ENCODE data around the gene EMC10.

Gene EMC10

GRCh38 chr19:50532952-50533351 is 56.6 kb downstream of the EMC10 start:
- TF ChIP-seq TAF1 (IDR thresholded peaks at IDR 0.05; ENCODE audit: borderline replicate concordance, insufficient read depth, low read length) (no peak), POLR2AphosphoS5 (IDR thresholded peaks at IDR 0.05; ENCODE audit: low read depth, low read length) (no peak), REST (IDR thresholded peaks at IDR 0.05; ENCODE audit: insufficient read depth in 1 of 2, low read depth in 2 of 2, low read length in 2 of 2) (no peak), FOXP2 (optimal IDR thresholded peaks at IDR 0.05; ENCODE audit: borderline replicate concordance, extremely low read depth, extremely low read length, insufficient read depth) (no peak), SIN3A (IDR thresholded peaks at IDR 0.05; ENCODE audit: borderline replicate concordance, insufficient read depth, low read length) (no peak)

DNA sequence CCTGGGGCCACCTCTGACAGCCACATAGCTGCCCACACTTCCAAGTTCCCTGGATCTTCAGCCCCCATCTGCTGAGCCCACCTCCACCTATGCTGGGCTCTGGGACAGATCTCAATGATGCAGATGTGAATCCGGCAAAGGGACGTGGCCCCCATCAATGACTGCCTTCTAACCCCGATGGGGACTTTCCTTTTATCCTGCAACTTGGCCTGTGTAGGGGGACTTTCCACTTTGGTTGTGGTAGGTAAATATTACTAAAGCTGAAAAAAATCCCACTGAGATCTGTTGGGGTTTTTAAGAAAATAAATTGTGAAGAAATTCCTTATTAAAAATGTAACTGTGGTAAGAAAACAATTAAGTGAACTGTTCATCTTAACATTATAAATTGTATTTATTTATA is 58.2 kb downstream of the EMC10 start:
- TF ChIP-seq POLR2AphosphoS5 (IDR thresholded peaks at IDR 0.05; ENCODE audit: low read depth, low read length): no peak
- TF ChIP-seq REST (IDR thresholded peaks at IDR 0.05; ENCODE audit: insufficient read depth in 1 of 2, low read depth in 2 of 2, low read length in 2 of 2): no peak
- TF ChIP-seq FOXP2 (optimal IDR thresholded peaks at IDR 0.05; ENCODE audit: borderline replicate concordance, extremely low read depth, extremely low read length, insufficient read depth): no peak
- TF ChIP-seq SIN3A (IDR thresholded peaks at IDR 0.05; ENCODE audit: borderline replicate concordance, insufficient read depth, low read length): no peak
- TF ChIP-seq TAF1 (IDR thresholded peaks at IDR 0.05; ENCODE audit: borderline replicate concordance, insufficient read depth, low read length): no peak

- TF ChIP-seq REST (IDR thresholded peaks at IDR 0.05; ENCODE audit: insufficient read depth in 1 of 2, low read depth in 2 of 2, low read length in 2 of 2) (no peak), SIN3A (IDR thresholded peaks at IDR 0.05; ENCODE audit: borderline replicate concordance, insufficient read depth, low read length) (no peak), TAF1 (IDR thresholded peaks at IDR 0.05; ENCODE audit: borderline replicate concordance, insufficient read depth, low read length) (no peak), FOXP2 (optimal IDR thresholded peaks at IDR 0.05; ENCODE audit: borderline replicate concordance, extremely low read depth, extremely low read length, insufficient read depth) (no peak), POLR2AphosphoS5 (IDR thresholded peaks at IDR 0.05; ENCODE audit: low read depth, low read length) (no peak)
Observed at GRCh38 chr19:50535672-50536187, 59.4 kb downstream of the EMC10 start.

GRCh38 chr19:50536662-50537305 is 60.5 kb downstream of the EMC10 start:
- TF ChIP-seq TAF1 (IDR thresholded peaks at IDR 0.05; ENCODE audit: borderline replicate concordance, insufficient read depth, low read length) (no peak), FOXP2 (optimal IDR thresholded peaks at IDR 0.05; ENCODE audit: borderline replicate concordance, extremely low read depth, extremely low read length, insufficient read depth) (no peak), REST (IDR thresholded peaks at IDR 0.05; ENCODE audit: insufficient read depth in 1 of 2, low read depth in 2 of 2, low read length in 2 of 2) (no peak), POLR2AphosphoS5 (IDR thresholded peaks at IDR 0.05; ENCODE audit: low read depth, low read length) (no peak), SIN3A (IDR thresholded peaks at IDR 0.05; ENCODE audit: borderline replicate concordance, insufficient read depth, low read length) (no peak)
